EH (cell line): Measurements from ENCODE around the gene RAB18.
"Not testable (repeated sequence)": the region's sequence is repeated elsewhere in the genome, so short reads cannot be mapped to it uniquely, and the experiment has no call there.

Source experiments
- DNase-seq: peaks from one replicate; pipeline ENCODE4 v3.0.0-alpha.2; 2015; ENCODE audit warnings: low read depth

Gene RAB18

DNA sequence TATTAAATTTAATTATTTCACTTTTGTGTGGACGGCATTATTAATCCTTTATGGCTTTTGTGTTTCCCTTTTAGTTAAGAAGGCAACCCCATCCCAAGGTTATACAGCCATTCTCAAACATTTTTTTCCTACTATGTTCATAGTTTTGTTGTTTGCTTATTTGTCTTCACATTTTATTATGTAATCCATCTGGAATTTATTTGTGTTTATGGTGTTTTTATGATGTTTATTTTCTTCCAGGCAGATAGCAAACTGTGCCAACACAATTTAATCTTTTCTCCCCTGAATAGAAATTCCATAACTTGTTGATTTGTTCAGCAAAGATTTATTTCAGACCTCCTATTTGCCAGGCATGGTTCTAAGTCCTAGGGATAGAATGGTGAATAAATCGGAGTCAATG, 42.9 kb downstream of the RAB18 start:
- DNase-seq, result no peak

- DNase-seq, result no peak
Observed at GRCh38 chr10:27547482-27547881, 43.4 kb downstream of the RAB18 start.

GRCh38 chr10:27550823-27551222, 46.7 kb downstream of the RAB18 start:
- no peak for DNase-seq

- peak; percentile 74 for DNase-seq
Observed at GRCh38 chr10:27558612-27559020, 54.5 kb downstream of the RAB18 start.

DNA sequence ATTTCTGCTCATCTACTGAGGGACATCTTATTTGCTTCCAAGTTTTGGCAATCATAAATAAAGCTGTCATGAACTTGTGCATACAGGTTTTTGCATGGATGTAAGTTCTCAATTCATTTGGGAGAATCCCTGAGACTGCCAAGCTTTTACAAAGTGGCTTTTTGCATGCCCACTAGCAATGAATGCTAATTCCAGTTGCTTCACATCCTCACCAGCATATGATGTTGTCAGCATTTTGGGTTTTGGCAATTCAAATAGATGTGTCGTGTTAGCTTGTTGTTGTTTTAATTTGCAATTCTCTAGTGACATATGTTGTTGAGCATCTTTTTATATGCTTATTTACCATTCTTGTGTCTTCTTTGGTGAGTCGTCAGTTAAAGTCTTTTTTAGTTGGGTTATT, 57.2 kb downstream of the RAB18 start:
- no peak for DNase-seq

DNA sequence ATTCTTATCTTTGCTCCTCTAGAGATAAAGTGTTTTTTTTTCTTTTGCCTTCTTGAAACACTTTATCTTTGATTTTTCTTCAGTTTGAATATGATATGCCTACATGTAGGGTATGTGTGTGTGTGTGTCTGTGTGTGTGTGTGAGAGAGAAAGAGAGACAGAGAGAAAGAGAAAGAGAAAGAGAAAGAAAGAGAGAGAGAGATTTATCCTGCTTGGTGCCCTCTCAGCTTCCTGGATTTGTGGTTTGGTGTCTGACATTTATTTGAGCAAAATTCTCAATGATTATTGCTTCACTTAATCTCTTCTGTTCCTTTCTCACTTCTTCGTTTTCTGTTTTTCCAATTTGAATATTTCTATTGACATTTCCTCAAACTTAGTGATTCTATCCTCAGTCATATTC, 60.3 kb downstream of the RAB18 start:
- no peak for DNase-seq

- DNase-seq, result no peak
Observed at GRCh38 chr10:27564880-27565279, 60.8 kb downstream of the RAB18 start.

GRCh38 chr10:27568196-27569175, 64.4 kb downstream of the RAB18 start:
- DNase-seq, result no peak

DNA sequence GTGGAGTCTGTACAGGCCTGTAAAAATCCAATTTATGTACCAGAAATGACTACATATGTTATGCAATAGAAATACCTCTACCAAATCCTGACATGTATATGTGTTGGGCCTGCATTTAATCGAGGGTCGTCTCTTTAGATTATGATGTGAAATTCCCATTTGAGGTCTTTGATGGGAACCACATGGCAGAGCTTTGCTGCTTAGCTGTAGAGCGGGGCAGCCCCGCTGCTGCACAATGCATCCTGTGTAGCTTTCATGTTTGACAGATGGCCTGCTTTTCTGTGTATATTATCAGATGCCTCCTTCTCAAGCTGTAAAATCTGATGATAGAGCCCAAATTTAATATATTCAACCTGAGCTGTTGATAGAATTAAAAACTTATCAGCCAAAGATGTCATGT, 65.8 kb downstream of the RAB18 start:
- no peak for DNase-seq

DNA sequence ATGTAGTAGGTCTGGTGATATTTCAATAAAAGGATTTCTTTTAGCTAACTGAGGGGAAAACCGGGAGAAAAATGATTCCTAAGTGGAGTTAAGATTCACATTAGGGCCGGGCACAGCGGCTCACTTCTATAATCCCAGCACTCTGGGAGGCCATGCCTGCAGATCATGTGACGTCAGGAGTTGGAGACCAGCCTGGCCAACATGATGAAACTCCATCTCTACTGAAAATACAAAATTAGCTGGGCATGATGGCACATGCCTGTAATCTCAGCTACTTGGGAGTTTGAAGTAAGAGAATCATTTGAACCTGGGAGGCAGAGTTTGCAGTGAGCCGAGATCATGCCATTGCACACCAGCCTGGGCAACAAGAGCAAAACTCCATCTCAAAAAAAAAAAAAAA, 72.9 kb downstream of the RAB18 start:
- not testable (repeated sequence) for DNase-seq

DNA sequence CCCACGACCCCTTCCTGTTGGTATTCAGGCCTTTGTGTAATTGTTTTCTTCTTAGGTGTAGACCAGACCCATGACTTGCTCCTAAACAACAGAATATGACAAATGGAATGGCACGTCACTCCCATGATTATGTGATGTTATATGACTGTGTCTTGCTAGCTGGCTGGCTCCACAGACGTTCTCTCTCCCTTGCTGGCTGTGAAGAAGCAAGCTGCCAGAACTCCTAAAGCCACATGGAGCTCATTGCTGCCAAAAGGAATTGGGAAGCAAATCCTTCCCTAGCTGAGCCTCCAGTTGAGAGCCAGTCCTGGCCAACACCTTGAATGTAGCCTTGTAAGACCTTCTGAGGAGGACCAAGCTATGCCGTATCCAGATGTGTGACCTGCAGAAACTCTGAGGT, 74.2 kb downstream of the RAB18 start:
- DNase-seq, result no peak

GRCh38 chr10:27581225-27581624, 77.1 kb downstream of the RAB18 start:
- DNase-seq, result no peak

GRCh38 chr10:27584302-27584701, 80.2 kb downstream of the RAB18 start:
- DNase-seq, result no peak
